ENCODE results near the gene NKTR.

DNA sequence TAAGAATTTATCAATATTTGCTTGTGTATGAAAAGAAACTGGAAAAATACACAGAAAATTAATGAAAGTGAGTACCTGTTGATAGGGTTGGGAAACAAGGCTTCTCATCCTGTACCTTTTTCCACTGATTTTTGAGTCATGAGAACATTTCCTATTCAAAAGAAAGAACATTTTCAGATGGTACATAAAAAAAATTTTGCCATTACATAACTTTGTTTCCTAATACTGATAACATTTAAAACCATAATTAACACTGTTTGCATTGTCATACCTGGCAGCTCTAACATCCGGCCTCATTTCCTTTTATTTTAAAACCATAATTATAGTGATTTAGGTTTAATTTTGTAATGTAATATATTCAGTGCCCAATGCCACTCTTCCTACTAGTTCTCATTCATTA lies 11.7 kb downstream of the NKTR start:
- TF ChIP-seq, protein P1, sequence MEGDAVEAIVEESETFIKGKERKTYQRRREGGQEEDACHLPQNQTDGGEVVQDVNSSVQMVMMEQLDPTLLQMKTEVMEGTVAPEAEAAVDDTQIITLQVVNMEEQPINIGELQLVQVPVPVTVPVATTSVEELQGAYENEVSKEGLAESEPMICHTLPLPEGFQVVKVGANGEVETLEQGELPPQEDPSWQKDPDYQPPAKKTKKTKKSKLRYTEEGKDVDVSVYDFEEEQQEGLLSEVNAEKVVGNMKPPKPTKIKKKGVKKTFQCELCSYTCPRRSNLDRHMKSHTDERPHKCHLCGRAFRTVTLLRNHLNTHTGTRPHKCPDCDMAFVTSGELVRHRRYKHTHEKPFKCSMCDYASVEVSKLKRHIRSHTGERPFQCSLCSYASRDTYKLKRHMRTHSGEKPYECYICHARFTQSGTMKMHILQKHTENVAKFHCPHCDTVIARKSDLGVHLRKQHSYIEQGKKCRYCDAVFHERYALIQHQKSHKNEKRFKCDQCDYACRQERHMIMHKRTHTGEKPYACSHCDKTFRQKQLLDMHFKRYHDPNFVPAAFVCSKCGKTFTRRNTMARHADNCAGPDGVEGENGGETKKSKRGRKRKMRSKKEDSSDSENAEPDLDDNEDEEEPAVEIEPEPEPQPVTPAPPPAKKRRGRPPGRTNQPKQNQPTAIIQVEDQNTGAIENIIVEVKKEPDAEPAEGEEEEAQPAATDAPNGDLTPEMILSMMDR (IDR thresholded peaks at IDR 0.05): no peak
- TF ChIP-seq POLR2A (IDR thresholded peaks at IDR 0.05): no peak

Data from testis (tissue), 2 donors.